GM12873 (cell line): ENCODE measurements around the gene FARS2.

Source experiments
- CTCF ChIP-seq: IDR thresholded peaks from 2 replicates; pipeline ENCODE4 v1.5.1; 2012; ENCODE audit warnings: low read depth, mild to moderate bottlenecking, moderate library complexity, low read length, control low read depth; ENCODE audit not compliant: insufficient read depth; ENCODE audit errors: missing control alignments

FARS2 gene

DNA sequence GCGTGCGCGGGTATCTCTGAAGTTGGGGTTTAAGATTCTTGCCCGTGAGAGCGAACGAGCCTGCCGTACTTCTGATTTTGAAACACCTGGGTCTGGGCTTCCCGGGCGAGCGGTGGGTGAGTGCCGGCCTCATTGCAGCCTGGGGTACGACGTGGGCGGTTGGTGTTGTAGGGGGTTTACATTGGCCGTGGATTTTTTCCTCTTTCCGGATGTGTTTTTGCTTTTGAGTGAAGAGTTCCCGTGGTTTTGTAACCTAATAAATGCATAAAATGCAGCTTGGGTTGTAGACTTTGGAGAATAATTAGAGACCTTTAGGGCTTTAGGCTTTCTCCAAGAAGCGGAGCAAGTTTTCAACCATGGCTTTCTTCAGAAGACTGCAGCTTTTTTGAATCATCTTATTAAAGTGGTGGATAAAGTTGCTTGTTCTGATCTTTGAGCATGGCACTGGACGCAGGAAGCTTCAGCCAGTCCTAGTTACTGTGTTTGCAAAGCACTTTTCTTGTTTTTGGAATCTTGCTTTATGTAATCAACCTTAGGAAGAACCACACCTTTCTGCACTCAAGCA is 314 bp downstream of the FARS2 start:
- TF ChIP-seq CTCF = no peak

DNA sequence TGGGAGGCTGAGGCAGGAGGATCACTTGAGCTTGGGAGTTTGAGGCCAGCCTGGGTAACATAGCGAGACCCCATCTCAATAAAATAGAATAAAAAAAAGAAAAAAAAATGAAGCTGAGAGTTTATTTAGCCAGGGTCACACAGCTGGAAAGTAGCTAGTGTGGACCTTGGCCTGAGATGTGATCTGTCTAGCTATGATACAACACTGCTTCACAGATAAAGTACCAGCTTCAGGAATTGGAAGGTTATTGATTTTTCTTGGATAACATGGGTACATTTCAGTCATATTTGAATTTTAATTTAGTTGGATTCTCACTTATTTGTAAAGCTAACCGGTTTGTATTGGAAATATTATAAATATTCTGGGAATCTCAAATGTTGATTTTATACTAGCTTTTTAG is 5.1 kb downstream of the FARS2 start:
- no peak for TF ChIP-seq CTCF

DNA sequence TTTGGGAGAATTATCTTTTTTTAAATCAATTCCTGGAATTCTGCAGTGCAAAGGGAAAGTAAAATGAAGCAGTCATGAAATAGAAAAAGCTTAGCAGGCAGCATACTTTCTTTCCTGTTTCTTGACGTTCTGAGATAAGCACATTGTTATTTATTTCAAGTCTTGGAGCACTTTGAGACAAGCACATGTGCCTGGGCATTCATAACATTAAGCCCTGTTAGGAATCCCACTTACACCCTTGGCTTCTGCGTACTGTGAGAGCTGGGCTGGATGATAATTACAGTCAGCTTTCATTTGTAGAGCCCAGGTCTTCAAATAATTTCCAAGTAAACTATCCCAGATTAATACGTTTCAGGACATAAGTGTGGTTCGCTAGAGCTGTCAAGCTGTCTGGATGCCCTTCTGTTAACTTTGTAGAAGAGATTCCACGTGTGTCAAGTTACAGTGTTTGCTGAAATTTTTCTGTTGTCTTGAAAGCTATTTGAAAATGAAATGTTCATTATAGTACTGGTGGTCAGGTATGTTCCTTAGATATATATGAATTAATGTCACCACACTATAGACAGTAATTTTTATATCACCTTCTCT is 8.9 kb downstream of the FARS2 start:
- no peak for TF ChIP-seq CTCF

DNA sequence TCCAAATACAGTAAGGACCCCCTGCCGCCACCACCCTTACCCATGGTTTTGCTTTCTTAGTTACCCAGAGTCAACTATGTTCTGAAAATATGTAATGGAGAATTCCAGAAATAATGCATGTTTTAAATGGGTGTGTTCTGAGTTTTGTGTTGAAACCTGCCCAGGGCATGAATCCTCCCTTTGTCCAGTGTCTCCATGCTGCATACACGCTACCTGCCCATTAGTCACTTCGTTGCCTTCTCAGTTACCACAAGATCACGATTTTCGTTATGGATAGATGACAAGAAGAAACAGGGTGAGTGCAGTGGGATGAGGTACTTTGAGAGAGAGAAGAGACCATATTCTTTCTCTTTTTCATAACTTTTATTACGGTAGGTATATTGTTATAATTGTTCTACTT is 10.6 kb downstream of the FARS2 start:
- TF ChIP-seq CTCF = no peak

- TF ChIP-seq CTCF = no peak
These were observed 12.9 kb downstream of the FARS2 start for GRCh38 chr6:5274231-5274630.

DNA sequence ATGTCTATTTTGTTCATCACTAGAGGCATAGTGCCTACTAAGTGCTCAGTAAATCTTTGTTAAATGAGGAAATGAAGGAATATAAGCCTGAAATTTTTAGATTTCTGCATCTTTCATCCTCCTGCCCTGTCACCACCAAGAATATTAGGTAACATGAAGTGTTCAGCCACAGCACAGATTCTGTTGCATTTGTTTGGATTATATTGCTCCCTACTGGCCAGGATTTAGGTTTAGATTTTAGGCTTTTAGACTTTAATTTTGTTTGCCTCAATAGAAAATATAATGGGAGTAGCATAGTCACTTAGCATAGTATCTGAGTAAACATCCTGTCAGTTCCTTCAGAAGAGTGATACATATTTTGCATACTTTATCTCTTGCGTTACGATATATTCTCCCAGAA is 14.2 kb downstream of the FARS2 start:
- no peak for TF ChIP-seq CTCF

DNA sequence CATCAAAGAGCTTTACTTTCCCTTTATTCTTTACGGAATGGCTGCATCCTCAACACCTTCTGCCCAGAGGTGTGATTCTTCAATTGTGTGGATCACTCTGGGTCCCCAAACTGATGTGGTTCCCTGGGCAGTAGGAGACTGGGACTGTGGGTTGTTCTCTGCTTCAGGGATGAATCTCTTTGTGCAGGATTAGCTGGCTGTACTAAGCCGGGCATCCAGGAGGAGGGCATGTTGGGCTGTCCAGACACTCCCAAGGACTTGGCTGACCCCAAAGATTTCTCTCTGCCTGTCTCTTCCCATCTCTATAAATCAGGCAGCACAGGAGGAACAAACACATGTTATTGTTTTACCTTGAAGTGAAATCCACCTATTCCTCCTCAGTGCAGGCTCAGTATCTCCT is 15.3 kb downstream of the FARS2 start:
- no peak for TF ChIP-seq CTCF
